LoVo (cell line): ENCODE measurements around the gene OTUB1.
"Not testable (repeated sequence)": the region's sequence is repeated elsewhere in the genome, so short reads cannot be mapped to it uniquely, and the experiment has no call there.

Experiments
- DNase-seq: peaks from one replicate; pipeline ENCODE4 v3.0.0-alpha.2; 2016; ENCODE audit warnings: low spot score

Gene OTUB1

GRCh38 chr11:63986156-63986931 lies at the start of gene OTUB1:
Gene OTUB1, plus strand, starts transcription at chr11:63986438. Its CDS starts 19 bp downstream, at chr11:63986457.
- peak; percentile 94 for DNase-seq

GRCh38 chr11:63937713-63938478 lies 48.3 kb upstream of the OTUB1 start:
- peak; percentile 49 for DNase-seq

DNA sequence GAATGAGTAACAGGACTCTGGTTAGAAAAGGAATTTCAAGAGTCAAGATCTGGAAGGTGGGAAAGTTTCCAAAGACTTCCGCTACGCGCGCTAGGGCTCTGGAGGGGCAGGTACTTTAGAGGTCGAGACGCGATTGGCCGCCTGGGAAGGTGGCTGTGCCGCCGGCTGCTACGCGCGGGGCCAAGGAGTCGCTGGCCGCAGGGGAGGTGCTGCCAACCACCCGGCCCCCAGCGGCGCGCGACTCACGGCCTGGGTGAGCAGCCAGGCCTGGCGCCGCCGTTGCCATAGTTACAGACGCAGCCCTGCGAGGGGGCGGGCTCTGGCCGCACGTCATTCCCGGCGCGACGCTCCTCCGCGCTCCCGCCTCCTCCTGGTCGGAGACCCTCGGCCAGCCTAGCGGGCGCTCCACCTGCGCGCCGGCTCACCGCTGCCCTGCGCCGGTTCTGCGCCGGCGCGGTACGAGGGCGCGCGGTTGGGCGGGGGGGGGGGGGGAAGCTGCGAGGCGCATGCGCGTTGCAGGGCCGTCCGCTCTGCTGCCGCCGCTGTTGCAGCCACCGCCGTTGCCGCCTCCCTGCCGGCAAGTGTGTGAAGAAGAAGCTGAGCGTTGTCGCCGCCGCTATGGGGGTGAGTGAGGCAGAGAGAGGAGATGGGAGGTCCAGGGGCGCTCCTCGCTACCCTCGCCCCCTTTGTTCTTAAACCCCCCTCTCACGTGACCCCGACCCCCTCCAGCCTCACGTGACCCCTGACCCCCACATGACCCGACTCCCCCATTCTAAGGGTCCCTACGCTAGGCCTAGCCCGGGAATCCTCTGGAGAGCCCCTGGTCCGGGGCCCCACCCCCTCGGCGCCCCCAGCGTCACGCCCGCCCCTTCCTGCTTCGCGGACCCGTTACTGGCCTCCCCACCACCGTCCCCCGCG lies 47.5 kb upstream of the OTUB1 start, which contains the start of gene NAA40:
NAA40 (plus strand) TSS at position 524 of the 918 bp plus-strand sequence; CDS start at position 619, 95 bp downstream.
- peak; percentile 99 for DNase-seq

DNA sequence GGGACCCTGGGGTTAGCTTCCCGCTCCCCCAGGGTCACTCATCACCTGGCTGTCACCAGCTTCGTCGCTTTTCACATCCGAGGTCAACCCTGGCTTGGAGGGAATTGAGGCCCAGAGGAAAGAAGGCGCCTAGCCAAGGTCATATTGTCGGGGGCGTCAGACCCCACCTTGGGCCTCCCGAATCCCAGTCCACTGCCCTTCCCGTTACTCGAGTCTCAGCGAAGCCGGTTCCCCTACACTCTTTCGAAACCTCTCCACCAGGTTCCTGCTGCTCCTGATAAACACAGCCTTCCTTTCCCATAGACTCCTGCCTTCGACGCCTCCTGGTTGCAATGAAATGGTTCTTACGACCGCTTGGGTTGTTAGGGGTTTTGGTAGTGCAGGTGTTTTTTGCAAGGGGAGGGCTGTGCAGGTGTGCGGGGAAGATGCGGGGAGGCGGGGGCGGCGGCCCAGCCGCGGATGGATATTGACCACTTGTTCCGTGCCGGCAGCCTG lies 46.8 kb upstream of the OTUB1 start:
- DNase-seq: no peak

DNA sequence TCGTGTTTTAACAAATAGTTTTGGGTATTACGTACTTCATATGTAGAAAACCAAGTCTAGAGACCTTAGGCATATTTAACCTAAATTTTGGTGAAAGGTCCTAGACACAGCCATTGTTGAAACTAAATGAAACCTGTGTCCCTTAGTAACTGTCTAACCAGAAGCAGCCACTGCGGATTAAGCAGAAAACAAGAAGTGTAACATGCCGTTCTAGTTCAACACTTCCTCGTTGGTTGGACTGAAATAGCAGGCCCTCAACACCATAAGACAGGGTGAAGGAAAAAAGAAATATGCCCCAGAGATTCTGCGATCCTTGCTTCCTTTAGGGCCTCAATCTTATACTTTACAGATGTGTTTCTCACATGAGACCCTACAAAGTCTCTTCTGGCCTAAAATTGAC lies 45.5 kb upstream of the OTUB1 start:
- no peak for DNase-seq

DNA sequence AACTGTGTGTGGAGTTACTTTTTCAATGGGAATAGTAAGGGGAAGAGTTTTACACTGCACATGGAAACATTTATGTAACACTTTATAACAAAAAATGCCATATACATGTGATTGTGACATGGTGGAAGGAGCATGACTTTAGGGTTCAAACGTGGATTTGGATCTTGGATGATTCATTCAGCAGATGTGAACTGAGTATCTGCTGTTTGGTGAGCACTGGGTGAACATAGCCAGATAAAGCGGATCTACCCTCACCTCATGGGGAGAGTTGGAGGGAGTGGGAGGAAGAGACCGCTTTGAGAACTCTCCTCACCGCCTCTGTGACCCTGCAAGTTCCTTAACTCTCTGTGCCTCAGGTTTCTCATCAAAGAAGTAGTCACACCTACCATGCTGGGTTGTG lies 44.3 kb upstream of the OTUB1 start:
- DNase-seq: no peak

DNA sequence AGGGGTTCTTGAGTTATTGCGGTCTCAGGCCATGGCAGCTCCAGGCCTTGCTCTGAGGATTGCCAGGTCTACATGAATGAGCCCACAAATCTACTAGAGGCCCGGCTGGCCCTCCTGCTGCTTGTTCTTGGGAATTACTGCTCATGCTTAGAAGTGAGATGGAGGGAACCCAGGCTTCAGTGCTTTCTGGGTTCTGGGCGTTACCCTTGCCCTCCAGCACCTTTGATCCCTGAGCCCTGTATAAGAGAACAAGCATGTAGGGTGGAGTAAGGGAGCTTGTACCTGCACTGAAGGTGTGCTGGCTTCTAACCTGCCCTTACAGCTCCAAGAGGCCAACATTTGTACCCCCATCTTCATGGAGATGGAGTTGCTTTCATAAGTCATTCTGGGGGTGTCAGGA lies 43.4 kb upstream of the OTUB1 start:
- no peak for DNase-seq

GRCh38 chr11:63944987-63945386 lies 41.3 kb upstream of the OTUB1 start:
- DNase-seq: no peak

GRCh38 chr11:63945477-63946163 lies 40.6 kb upstream of the OTUB1 start:
- DNase-seq: peak; percentile 51

DNA sequence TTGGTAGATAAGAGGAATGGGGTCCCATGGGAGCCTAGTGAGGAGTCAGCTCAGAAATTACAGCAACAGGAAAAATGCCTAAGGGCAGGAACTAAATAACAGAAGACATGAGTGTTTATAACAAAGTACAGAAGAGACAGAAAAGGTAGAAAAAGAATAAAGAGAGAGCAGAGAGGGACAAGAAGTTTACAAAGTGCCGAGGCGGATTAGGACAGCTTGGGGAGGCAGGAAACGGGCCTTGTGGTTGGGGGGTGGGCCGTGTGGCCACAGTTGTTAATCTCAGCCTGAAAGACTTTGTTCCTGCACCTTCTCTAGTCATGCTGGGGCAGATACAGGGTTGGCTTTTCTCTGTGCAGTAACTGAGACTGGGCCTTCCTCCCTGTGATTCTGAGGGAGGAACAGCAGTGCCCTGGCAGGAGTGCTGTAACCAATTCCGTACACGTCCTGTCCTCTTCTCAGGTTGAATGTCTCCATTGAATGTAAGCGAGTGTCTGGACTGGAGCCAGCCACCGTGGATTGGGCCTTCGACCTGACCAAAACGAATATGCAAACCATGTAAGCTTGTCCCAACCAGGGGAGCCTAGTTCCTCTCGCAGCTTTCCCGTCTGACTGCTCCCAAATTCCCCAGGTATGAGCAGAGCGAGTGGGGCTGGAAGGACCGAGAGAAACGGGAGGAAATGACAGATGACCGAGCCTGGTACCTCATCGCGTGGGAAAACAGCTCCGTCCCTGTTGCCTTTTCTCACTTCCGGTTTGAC lies 34.3 kb upstream of the OTUB1 start:
- DNase-seq: no peak

- DNase-seq: no peak
Measured at GRCh38 chr11:63952570-63952969, 33.7 kb upstream of the OTUB1 start.

DNA sequence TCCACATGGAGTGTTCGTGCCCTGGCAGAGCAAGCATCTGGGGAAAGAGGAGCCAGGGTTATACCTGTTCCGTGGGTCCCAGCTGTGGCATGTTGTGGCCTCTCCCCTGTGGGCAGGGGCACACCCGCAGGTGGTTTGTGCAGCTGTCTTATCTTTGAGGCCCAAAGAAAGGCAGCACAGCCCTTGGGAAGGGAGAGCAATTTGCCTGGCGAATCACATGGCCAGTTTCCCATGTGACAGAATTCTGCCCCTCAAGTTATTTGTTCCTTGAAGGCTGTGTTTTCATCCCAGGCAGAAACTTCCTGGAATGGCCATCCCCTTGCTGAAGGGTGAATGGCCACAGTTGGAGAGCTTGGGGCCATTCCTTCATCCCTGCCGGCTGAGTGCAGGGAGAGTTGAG lies 28.2 kb upstream of the OTUB1 start:
- no peak for DNase-seq

- DNase-seq: no peak
Measured at GRCh38 chr11:63961608-63962412, 24.4 kb upstream of the OTUB1 start.

- DNase-seq: not testable (repeated sequence)
Measured at GRCh38 chr11:63963895-63964294, 22.3 kb upstream of the OTUB1 start.

GRCh38 chr11:63966444-63966843 lies 19.8 kb upstream of the OTUB1 start:
- no peak for DNase-seq

GRCh38 chr11:63969461-63969860 lies 16.8 kb upstream of the OTUB1 start:
- no peak for DNase-seq

DNA sequence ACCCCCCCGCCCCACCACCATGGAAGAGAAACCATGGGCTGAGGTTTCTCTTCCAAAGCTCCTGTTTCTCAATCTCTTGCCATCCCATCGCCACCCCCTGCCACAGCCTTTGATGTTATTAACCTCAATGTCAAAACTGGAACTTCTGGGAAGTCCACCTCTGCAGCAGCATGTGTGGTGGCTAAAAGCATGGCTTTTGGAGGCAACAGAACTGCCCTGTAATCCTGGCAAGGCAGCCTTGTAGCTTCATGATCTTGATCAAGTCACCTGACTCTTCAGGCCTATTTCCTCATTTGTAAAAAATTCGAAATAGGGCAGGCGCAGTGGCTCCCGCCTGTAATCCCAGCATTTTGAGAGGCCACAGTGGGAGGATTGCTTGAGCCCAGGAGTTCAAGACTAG lies 15.3 kb upstream of the OTUB1 start:
- no peak for DNase-seq

GRCh38 chr11:63973912-63974258 lies 12.4 kb upstream of the OTUB1 start:
- not testable (repeated sequence) for DNase-seq

- peak; percentile 99 for DNase-seq
Measured at GRCh38 chr11:63974259-63975143, 11.7 kb upstream of the OTUB1 start, which contains the start of gene COX8A. Gene COX8A, plus strand, starts transcription at chr11:63974620. Its CDS starts 61 bp downstream, at chr11:63974681.
